HCT116 (cell line): ENCODE results near the gene PTBP3.

Experiments used
- CBX3 ChIP-seq: IDR thresholded peaks from 2 replicates; pipeline ENCODE4 v1.6.1; 2012; ENCODE audit warnings: low read depth
- CEBPB ChIP-seq: IDR thresholded peaks from 2 replicates; pipeline ENCODE4 v1.6.1; 2012; ENCODE audit warnings: low read depth
- ELF1 ChIP-seq: IDR thresholded peaks from 2 replicates; pipeline ENCODE4 v1.6.1; 2012; ENCODE audit warnings: low read depth, borderline replicate concordance
- EZH2 ChIP-seq: fragments of 200-600 bp; sonication (generic); IDR thresholded peaks from 2 replicates; pipeline ENCODE4 v1.6.1; 2017; ENCODE audit warnings: antibody characterized with exemption, mixed run types
- EZH2phosphoT487 ChIP-seq: fragments of 200-600 bp; IDR thresholded peaks from 2 replicates; pipeline ENCODE4 v1.6.1; 2018; ENCODE audit warnings: antibody characterized with exemption, borderline replicate concordance
- JUND ChIP-seq: IDR thresholded peaks from 2 replicates; pipeline ENCODE4 v1.6.1; 2012
- POLR2A ChIP-seq: IDR thresholded peaks from 2 replicates; pipeline ENCODE4 v1.7.0; 2011; ENCODE audit warnings: borderline replicate concordance; ENCODE audit not compliant: insufficient read depth, insufficient read length; ENCODE audit errors: extremely low read depth
- POLR2AphosphoS5 ChIP-seq: IDR thresholded peaks from 2 replicates; pipeline ENCODE4 v1.6.1; 2011; ENCODE audit warnings: mild to moderate bottlenecking, low read depth, low read length, moderate library complexity
- SP1 ChIP-seq: IDR thresholded peaks from 2 replicates; pipeline ENCODE4 v1.6.1; 2012; ENCODE audit warnings: low read depth
- YY1 ChIP-seq: IDR thresholded peaks from 2 replicates; pipeline ENCODE4 v1.6.1; 2011; ENCODE audit warnings: low read length, low read depth, moderate library complexity, mild to moderate bottlenecking; ENCODE audit not compliant: insufficient replicate concordance; ENCODE audit errors: extremely low read depth
- TF ChIP-seq, protein P1 (sequence below), 3 experiments: fragments of 200-600 bp in 1 of 3; sonication (generic) in 1 of 3; IDR thresholded peaks in 2 of 3; conservative IDR thresholded peaks in 1 of 3; 2 replicates each; pipeline ENCODE4 v1.5.1; 2012 to 2017; ENCODE audit warnings: low read depth in 2 of 3, low read length in 2 of 3, antibody characterized with exemption in 1 of 3, borderline replicate concordance in 1 of 3, control low read depth in 1 of 3, mild to moderate bottlenecking in 1 of 3, mixed read lengths in 1 of 3, mixed run types in 1 of 3, moderate library complexity in 1 of 3; ENCODE audit not compliant: insufficient read depth in 1 of 3

DNA sequence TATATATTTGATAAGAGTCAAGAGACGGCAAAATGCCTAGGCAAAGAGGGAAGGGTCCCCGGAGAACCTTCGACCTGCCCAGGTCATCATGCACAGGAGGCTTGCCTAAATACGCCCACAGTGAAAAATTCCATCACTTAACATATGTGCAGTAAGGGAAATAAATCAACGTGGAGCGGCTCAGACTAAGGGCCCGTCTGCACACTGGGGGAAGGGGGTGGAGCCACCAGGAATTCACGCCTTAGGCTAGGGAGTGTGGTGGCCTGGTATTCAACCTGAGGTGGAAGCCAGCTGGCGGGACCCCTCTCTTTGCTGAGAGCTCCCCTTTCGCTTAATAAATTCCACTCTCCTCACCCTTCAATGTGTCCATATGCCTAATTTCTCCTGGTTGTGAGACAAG lies 8.3 kb downstream of the PTBP3 start:
- TF ChIP-seq, protein P1, sequence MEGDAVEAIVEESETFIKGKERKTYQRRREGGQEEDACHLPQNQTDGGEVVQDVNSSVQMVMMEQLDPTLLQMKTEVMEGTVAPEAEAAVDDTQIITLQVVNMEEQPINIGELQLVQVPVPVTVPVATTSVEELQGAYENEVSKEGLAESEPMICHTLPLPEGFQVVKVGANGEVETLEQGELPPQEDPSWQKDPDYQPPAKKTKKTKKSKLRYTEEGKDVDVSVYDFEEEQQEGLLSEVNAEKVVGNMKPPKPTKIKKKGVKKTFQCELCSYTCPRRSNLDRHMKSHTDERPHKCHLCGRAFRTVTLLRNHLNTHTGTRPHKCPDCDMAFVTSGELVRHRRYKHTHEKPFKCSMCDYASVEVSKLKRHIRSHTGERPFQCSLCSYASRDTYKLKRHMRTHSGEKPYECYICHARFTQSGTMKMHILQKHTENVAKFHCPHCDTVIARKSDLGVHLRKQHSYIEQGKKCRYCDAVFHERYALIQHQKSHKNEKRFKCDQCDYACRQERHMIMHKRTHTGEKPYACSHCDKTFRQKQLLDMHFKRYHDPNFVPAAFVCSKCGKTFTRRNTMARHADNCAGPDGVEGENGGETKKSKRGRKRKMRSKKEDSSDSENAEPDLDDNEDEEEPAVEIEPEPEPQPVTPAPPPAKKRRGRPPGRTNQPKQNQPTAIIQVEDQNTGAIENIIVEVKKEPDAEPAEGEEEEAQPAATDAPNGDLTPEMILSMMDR (IDR thresholded peaks at IDR 0.05 in 2 of 3, conservative IDR thresholded peaks at IDR 0.05 in 1 of 3; ENCODE audit: borderline replicate concordance in 1 of 3, insufficient read depth in 1 of 3, low read depth in 2 of 3, low read length in 2 of 3): no peak
- TF ChIP-seq YY1: no peak
- TF ChIP-seq POLR2AphosphoS5: no peak
- no peak for TF ChIP-seq ELF1
- no peak for TF ChIP-seq EZH2phosphoT487
- TF ChIP-seq EZH2: no peak
- no peak for TF ChIP-seq CEBPB
- TF ChIP-seq SP1: no peak
- TF ChIP-seq POLR2A: no peak
- TF ChIP-seq JUND: no peak
- TF ChIP-seq CBX3: no peak
